Testis (tissue), 2 donors: ENCODE data around the gene NKX2-8.

ENCODE experiments used
- CTCF ChIP-seq, 3 experiments: fragments of 450-650 bp in 2 of 3; fragments of 200-600 bp in 1 of 3; sonication (generic) in 1 of 3; IDR thresholded peaks; one replicate each; pipeline ENCODE4 v1.5.1; 2016 to 2019; ENCODE audit warnings: antibody characterized with exemption in 3 of 3, mild to moderate bottlenecking in 2 of 3, moderate library complexity in 1 of 3
- POLR2A ChIP-seq: fragments of 450-650 bp; IDR thresholded peaks from one replicate; pipeline ENCODE4 v1.6.1; 2017; ENCODE audit warnings: antibody characterized with exemption, mild to moderate bottlenecking, moderate library complexity

GRCh38 chr14:36556811-36557433, 25.5 kb downstream of the NKX2-8 start:
- TF ChIP-seq CTCF (IDR thresholded peaks at IDR 0.05) = peak in 2 of 3 experiments; percentile 16 to 62
- TF ChIP-seq POLR2A = no peak
